GM12878 (cell line): ENCODE data around the gene RECQL5. TPM values are rescaled to one million over a fixed set of nuclear protein-coding genes. Genes with fewer than 3 reads are reported as not detected.

Experiments
- ATAC-seq: fragments of 200-7000 bp; cut with Tn5 transposase; 3 replicates; pipeline ENCODE4 v1.9.1; 2020; ENCODE audit warnings: mild to moderate bottlenecking, moderate library complexity
- BruUV-seq: library from RNA; stranded (reverse); fragments of 400-500 nt; replicated peaks from 2 replicates; lab custom pipeline; 2021; lab: Mats Ljungman, UMichigan
- CTCF ChIA-PET: fragments of 300-600 bp; sonication (Branson Sonifier 250); formaldehyde crosslinking; extraction: SDS; loops from one replicate; lab custom pipeline; 2021; ENCODE audit warnings: inconsistent platforms; lab: Yijun Ruan, JAX
- POLR2A ChIA-PET: fragments of 350-600 bp; formaldehyde crosslinking; extraction: SDS; loops from one replicate; lab custom pipeline; 2021; ENCODE audit warnings: inconsistent platforms; lab: Charles Lee
- RAD21 ChIA-PET: fragments of 300-600 bp; sonication (Branson Sonifier 250); formaldehyde crosslinking; loops from one replicate; lab custom pipeline; 2023; ENCODE audit warnings: antibody characterized with exemption; ENCODE audit not compliant: unreplicated experiment; lab: Charles Lee
- SMC1A ChIA-PET: fragments of 300-600 bp; sonication (Branson Sonifier 250); formaldehyde crosslinking; loops from one replicate; lab custom pipeline; 2023; ENCODE audit not compliant: unreplicated experiment, uncharacterized antibody; lab: Charles Lee
- DNase-seq: peaks from one replicate; pipeline ENCODE4 v3.0.0-alpha.2; 2011; ENCODE audit warnings: low read depth, low spot score
- FAIRE-seq: peaks from 3 replicates; lab custom pipeline; 2011; peaks lifted over from hg19 to GRCh38; lab: Jason Lieb, UNC
- H2AFZ ChIP-seq: 2 replicates; pipeline ENCODE4 v1.6.0; 2011; ENCODE audit warnings: low read depth, low read length, control low read depth; ENCODE audit not compliant: control insufficient read depth
- H3K27ac ChIP-seq: 2 replicates; pipeline ENCODE4 v1.5.1; 2011; ENCODE audit warnings: control low read depth; ENCODE audit not compliant: control insufficient read depth, insufficient read depth
- H3K27me3 ChIP-seq, 2 experiments: replicated peaks in 1 of 2; 2 replicates each; pipeline versions ENCODE4 v1.6.0 to v1.6.1; 2011; ENCODE audit warnings: low read length in 1 of 2; ENCODE audit not compliant: control insufficient read depth in 2 of 2, insufficient read depth in 2 of 2
- H3K36me3 ChIP-seq, 2 experiments: 2 replicates each; pipeline ENCODE4 v1.5.1; 2011; ENCODE audit warnings: low read length in 1 of 2; ENCODE audit not compliant: control insufficient read depth in 2 of 2, insufficient read depth in 2 of 2
- H3K4me1 ChIP-seq: 2 replicates; pipeline ENCODE4 v1.6.1; 2011; ENCODE audit warnings: mild to moderate bottlenecking, low read length, moderate library complexity, mixed read lengths; ENCODE audit not compliant: control insufficient read depth, insufficient read depth
- H3K4me2 ChIP-seq: 2 replicates; pipeline ENCODE4 v1.6.0; 2011; ENCODE audit warnings: control low read depth; ENCODE audit not compliant: control insufficient read depth, insufficient read depth
- H3K4me3 ChIP-seq: fragments of 200-600 bp; sonication (generic); 2 replicates; pipeline ENCODE4 v1.5.1; 2016
- H3K79me2 ChIP-seq: 2 replicates; pipeline ENCODE4 v1.6.0; 2011; ENCODE audit warnings: low read length; ENCODE audit not compliant: control insufficient read depth, insufficient read depth
- H3K9ac ChIP-seq: 2 replicates; pipeline ENCODE4 v1.8.0; 2011; ENCODE audit warnings: low read length, control low read depth, mixed read lengths; ENCODE audit not compliant: control insufficient read depth, insufficient read depth
- H3K9me3 ChIP-seq: replicated peaks from 3 replicates; pipeline ENCODE4 v1.5.1; 2011; ENCODE audit warnings: mild to moderate bottlenecking, low read length; ENCODE audit not compliant: control insufficient read depth, insufficient read depth
- H4K20me1 ChIP-seq: 2 replicates; pipeline ENCODE4 v1.6.0; 2011; ENCODE audit not compliant: control insufficient read depth, insufficient read depth
- BHLHE40 ChIP-seq, 2 experiments: fragments of 450-650 bp in 1 of 2; IDR thresholded peaks; 2 replicates each; pipeline ENCODE4 v1.6.1; 2011 to 2017; ENCODE audit warnings: low read depth in 2 of 2, borderline replicate concordance in 1 of 2, improper control_type of control experiment in 1 of 2, low read length in 1 of 2, mild to moderate bottlenecking in 1 of 2
- BMI1 ChIP-seq: fragments of 450-650 bp; IDR thresholded peaks from 2 replicates; pipeline ENCODE4 v1.6.1; 2016; ENCODE audit warnings: mild to moderate bottlenecking, moderate library complexity, borderline replicate concordance
- CBFB ChIP-seq: IDR thresholded peaks from 2 replicates; pipeline ENCODE4 v1.6.1; 2016; ENCODE audit warnings: antibody characterized with exemption, low read depth
- CBX3 ChIP-seq: fragments of 200-600 bp; sonication (generic); IDR thresholded peaks from 2 replicates; pipeline ENCODE4 v1.6.1; 2016; ENCODE audit warnings: low read depth, borderline replicate concordance
- FOXK2 ChIP-seq: fragments of 450-650 bp; IDR thresholded peaks from 2 replicates; pipeline ENCODE4 v1.6.1; 2017; ENCODE audit warnings: mild to moderate bottlenecking, moderate library complexity
- KDM1A ChIP-seq: fragments of 200-600 bp; sonication (generic); IDR thresholded peaks from 2 replicates; pipeline ENCODE4 v1.6.1; 2016; ENCODE audit warnings: borderline replicate concordance
- LARP7 ChIP-seq: fragments of 450-650 bp; IDR thresholded peaks from 2 replicates; pipeline ENCODE4 v1.6.1; 2017; ENCODE audit warnings: mild to moderate bottlenecking
- MYB ChIP-seq: fragments of 150-350 bp; IDR thresholded peaks from 2 replicates; pipeline ENCODE4 v1.6.1; 2014; ENCODE audit warnings: mild to moderate bottlenecking, low read depth, low read length, borderline replicate concordance
- PBX3 ChIP-seq: IDR thresholded peaks from 2 replicates; pipeline ENCODE4 v1.6.1; 2011; ENCODE audit warnings: mild to moderate bottlenecking, low read depth, low read length, moderate library complexity; ENCODE audit not compliant: insufficient replicate concordance
- RFX5 ChIP-seq: IDR thresholded peaks from 2 replicates; pipeline ENCODE4 v1.6.1; 2011; ENCODE audit warnings: low read depth, low read length, improper control_type of control experiment
- TAF1 ChIP-seq: IDR thresholded peaks from 2 replicates; pipeline ENCODE4 v1.6.1; 2011; ENCODE audit warnings: mild to moderate bottlenecking, low read depth, low read length, borderline replicate concordance
- WRNIP1 ChIP-seq: IDR thresholded peaks from 2 replicates; pipeline ENCODE4 v1.6.1; 2011; ENCODE audit warnings: low read depth, low read length, improper control_type of control experiment, borderline replicate concordance
- YBX1 ChIP-seq: fragments of 450-650 bp; IDR thresholded peaks from 2 replicates; pipeline ENCODE4 v1.6.1; 2016; ENCODE audit warnings: antibody characterized with exemption
- ZSCAN29 ChIP-seq: fragments of 450-650 bp; IDR thresholded peaks from 2 replicates; pipeline ENCODE4 v1.6.1; 2017; ENCODE audit warnings: mild to moderate bottlenecking, moderate library complexity
- WGBS: methylation state at CpG from one replicate; pipeline ENCODE4 v1.1.6; 2016; ENCODE audit warnings: low lambda C conversion rate; ENCODE audit not compliant: insufficient replicate concordance, insufficient coverage; ENCODE audit errors: missing lambda C conversion rate; 5-methylcytosine and 5-hydroxymethylcytosine counted together
- in situ Hi-C: fragments of 300-500 bp; cut with MboI; formaldehyde crosslinking; loops from 9 replicates; pipeline ENCODE4 v1.14.3; 2018; ENCODE audit warnings: mixed read lengths
- intact Hi-C: fragments of 100-400 bp; cut with micrococcal nuclease; formaldehyde crosslinking; loops from one replicate; pipeline ENCODE4 v1.14.2; 2022; ENCODE audit not compliant: unreplicated experiment
- polyA plus RNA-seq, 11 experiments: library from polyadenylated mRNA; depleted of rRNA in 4 of 11; unstranded in 6 of 11; stranded (reverse) in 5 of 11; fragments of >200 nt; fragmentation: Nextera tagmentation in 4 of 11; fragmentation: Illumina TruSeq in 1 of 11; extraction: Ambion mirVana in 4 of 11; extraction: Trizol in 1 of 11; gene quantifications; 1 replicate in 1 of 11; 2 replicates in 10 of 11; pipeline versions ENCODE4 v1.2.1 to v1.2.3, GENCODE V29; 2011 to 2016; ENCODE audit warnings: inconsistent platforms in 2 of 11, missing spikeins in 2 of 11, low read depth in 1 of 11
- total RNA-seq, 4 experiments: library from RNA; depleted of rRNA in 3 of 4; stranded (reverse); fragments of >200 nt in 3 of 4; fragmentation: Illumina TruSeq in 1 of 4; extraction: Trizol in 1 of 4; gene quantifications; 2 replicates each; pipeline versions ENCODE4 v1.2.1 to v1.2.3, GENCODE V29; 2013 to 2021
- TF ChIP-seq, protein P1 (sequence below): fragments of 450-650 bp; IDR thresholded peaks from 2 replicates; pipeline ENCODE4 v1.6.1; 2018; ENCODE audit warnings: borderline replicate concordance, mild to moderate bottlenecking; ENCODE audit not compliant: partially characterized antibody
- TF ChIP-seq, protein P2 (sequence below): IDR thresholded peaks from 2 replicates; pipeline ENCODE4 v1.6.1; 2012; ENCODE audit warnings: low read depth, low read length, improper control_type of control experiment
- TF ChIP-seq, protein P3 (sequence below): fragments of 450-650 bp; IDR thresholded peaks from 2 replicates; pipeline ENCODE4 v1.6.1; 2017; ENCODE audit warnings: mild to moderate bottlenecking

Gene RECQL5
- total and polyA plus RNA-seq, 10 of the 15 experiments (the other 5 are each of a cell fraction or from before 2014, with no cell fraction given): 3.6 to 30.6 (median 20.1) TPM

- ATAC-seq: no peak
- intact Hi-C loops (no loop called here), in situ Hi-C loops (loop anchor here (10.0 kb wide), 1 partner anchor 113 kb away; no protein-coding TSS in a partner anchor)
- ChIA-PET CTCF (interaction anchor here (0.6 to 13.0 kb wide), 4 partner anchors 22 to 550 kb away, joined by 3 to 349 read pairs (median 175); a partner anchor contains a TSS), SMC1A (interaction anchor here (4.3 kb wide), 1 partner anchor 117 kb away, joined by 44 read pairs; no protein-coding TSS in a partner anchor), POLR2A (no interaction called here), RAD21 (interaction anchor here (6.3 kb wide), 1 partner anchor 117 kb away, joined by 148 read pairs; no protein-coding TSS in a partner anchor)
- TF ChIP-seq FOXK2 (no peak), TAF1 (no peak), BMI1 (no peak), BHLHE40 (IDR thresholded peaks at IDR 0.05; ENCODE audit: borderline replicate concordance in 1 of 2, low read depth in 2 of 2, low read length in 1 of 2) (no peak), MYB (no peak), RFX5 (no peak), WRNIP1 (no peak), KDM1A (no peak), CBFB (no peak), PBX3 (no peak), LARP7 (no peak), CBX3 (no peak), YBX1 (no peak), ZSCAN29 (no peak)
- TF ChIP-seq, protein P1, sequence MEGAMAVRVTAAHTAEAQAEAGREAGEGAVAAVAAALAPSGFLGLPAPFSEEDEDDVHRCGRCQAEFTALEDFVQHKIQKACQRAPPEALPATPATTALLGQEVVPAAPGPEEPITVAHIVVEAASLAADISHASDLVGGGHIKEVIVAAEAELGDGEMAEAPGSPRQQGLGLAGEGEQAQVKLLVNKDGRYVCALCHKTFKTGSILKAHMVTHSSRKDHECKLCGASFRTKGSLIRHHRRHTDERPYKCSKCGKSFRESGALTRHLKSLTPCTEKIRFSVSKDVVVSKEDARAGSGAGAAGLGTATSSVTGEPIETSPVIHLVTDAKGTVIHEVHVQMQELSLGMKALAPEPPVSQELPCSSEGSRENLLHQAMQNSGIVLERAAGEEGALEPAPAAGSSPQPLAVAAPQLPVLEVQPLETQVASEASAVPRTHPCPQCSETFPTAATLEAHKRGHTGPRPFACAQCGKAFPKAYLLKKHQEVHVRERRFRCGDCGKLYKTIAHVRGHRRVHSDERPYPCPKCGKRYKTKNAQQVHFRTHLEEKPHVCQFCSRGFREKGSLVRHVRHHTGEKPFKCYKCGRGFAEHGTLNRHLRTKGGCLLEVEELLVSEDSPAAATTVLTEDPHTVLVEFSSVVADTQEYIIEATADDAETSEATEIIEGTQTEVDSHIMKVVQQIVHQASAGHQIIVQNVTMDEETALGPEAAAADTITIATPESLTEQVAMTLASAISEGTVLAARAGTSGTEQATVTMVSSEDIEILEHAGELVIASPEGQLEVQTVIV: no peak
- TF ChIP-seq, protein P2, sequence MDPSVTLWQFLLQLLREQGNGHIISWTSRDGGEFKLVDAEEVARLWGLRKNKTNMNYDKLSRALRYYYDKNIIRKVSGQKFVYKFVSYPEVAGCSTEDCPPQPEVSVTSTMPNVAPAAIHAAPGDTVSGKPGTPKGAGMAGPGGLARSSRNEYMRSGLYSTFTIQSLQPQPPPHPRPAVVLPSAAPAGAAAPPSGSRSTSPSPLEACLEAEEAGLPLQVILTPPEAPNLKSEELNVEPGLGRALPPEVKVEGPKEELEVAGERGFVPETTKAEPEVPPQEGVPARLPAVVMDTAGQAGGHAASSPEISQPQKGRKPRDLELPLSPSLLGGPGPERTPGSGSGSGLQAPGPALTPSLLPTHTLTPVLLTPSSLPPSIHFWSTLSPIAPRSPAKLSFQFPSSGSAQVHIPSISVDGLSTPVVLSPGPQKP: no peak
- TF ChIP-seq, protein P3, sequence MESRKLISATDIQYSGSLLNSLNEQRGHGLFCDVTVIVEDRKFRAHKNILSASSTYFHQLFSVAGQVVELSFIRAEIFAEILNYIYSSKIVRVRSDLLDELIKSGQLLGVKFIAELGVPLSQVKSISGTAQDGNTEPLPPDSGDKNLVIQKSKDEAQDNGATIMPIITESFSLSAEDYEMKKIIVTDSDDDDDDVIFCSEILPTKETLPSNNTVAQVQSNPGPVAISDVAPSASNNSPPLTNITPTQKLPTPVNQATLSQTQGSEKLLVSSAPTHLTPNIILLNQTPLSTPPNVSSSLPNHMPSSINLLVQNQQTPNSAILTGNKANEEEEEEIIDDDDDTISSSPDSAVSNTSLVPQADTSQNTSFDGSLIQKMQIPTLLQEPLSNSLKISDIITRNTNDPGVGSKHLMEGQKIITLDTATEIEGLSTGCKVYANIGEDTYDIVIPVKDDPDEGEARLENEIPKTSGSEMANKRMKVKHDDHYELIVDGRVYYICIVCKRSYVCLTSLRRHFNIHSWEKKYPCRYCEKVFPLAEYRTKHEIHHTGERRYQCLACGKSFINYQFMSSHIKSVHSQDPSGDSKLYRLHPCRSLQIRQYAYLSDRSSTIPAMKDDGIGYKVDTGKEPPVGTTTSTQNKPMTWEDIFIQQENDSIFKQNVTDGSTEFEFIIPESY: no peak
- Histone ChIP-seq H3K4me1 (peaks cover 8% of the 10 kb centered on the region), H3K36me3 (peaks cover 0 to 2% of the 10 kb centered on the region in 2 experiments; a peak in 2 of 4 replicates), H3K27ac (no peak overlapping the region), H4K20me1 (no peaks in the 10 kb centered on the region; the same call in 1 of the 2 replicates), H2AFZ (no peak overlapping the region), H3K27me3 (no peaks in the 10 kb centered on the region), H3K4me3 (no peak overlapping the region), H3K4me2 (no peak overlapping the region), H3K9ac (no peak overlapping the region), H3K79me2 (no peaks in the 10 kb centered on the region), H3K9me3 (no peaks in the 10 kb centered on the region)
- no peak for FAIRE-seq
- WGBS: 88% methylated on average over 27 of the region's 27 CpGs
- BruUV-seq: no TSS peak
- no peak for DNase-seq
Observed at GRCh38 chr17:75631353-75631752, 35.6 kb downstream of the RECQL5 start.
